GM12891 (cell line): Measurements from ENCODE around the gene ALKBH3.

Experiments
- POLR2A ChIP-seq: IDR thresholded peaks from 2 replicates; pipeline ENCODE4 v1.6.1; 2011; ENCODE audit warnings: low read depth, low read length, control low read depth
- SPI1 ChIP-seq: IDR thresholded peaks from 2 replicates; pipeline ENCODE4 v1.6.1; 2011; ENCODE audit warnings: low read depth, low read length, control low read depth

GRCh38 chr11:43925932-43926505 lies 45.4 kb downstream of the ALKBH3 start:
- TF ChIP-seq SPI1, result no peak
- TF ChIP-seq POLR2A, result no peak
